Neural progenitor cell (in vitro differentiated cells): ENCODE results near the gene RAP1A.

Experiments
- CTCF ChIP-seq: fragments of 200-600 bp; sonication (generic); IDR thresholded peaks from 2 replicates; pipeline ENCODE4 v1.5.1; 2017; ENCODE audit warnings: antibody characterized with exemption, mild to moderate bottlenecking
- EZH2 ChIP-seq: fragments of 200-600 bp; sonication (generic); IDR thresholded peaks from 2 replicates; pipeline ENCODE4 v1.6.1; 2017; ENCODE audit warnings: antibody characterized with exemption, mild to moderate bottlenecking, moderate library complexity

- TF ChIP-seq CTCF (no peak), EZH2 (no peak)
Observed at GRCh38 chr1:111630567-111630966, 11.0 kb downstream of the RAP1A start.
